DND-41 (cell line): ENCODE data around the gene MTX3.
A peak's percentile ranks its signal among the peaks of the same experiment; 100 is the strongest.

Source experiments
- ATAC-seq: fragments of 200-7000 bp; cut with Tn5 transposase; 3 replicates; pipeline ENCODE4 v1.9.1; 2021; ENCODE audit warnings: low read depth; ENCODE audit not compliant: insufficient read depth
- DNase-seq: peaks from one replicate; pipeline ENCODE4 v3.0.0-alpha.2; 2020
- H2AFZ ChIP-seq: 2 replicates; pipeline ENCODE4 v1.6.0; 2012; ENCODE audit warnings: low read depth, low read length
- H3K27ac ChIP-seq: 2 replicates; pipeline ENCODE4 v1.5.1; 2012; ENCODE audit warnings: low read length, inconsistent platforms
- H3K27me3 ChIP-seq: fragments of 200-600 bp; sonication (generic); 2 replicates; pipeline ENCODE4 v1.6.0; 2012; ENCODE audit warnings: low read length, mild to moderate bottlenecking, inconsistent platforms; ENCODE audit not compliant: insufficient read depth, poor library complexity
- H3K36me3 ChIP-seq: 2 replicates; pipeline ENCODE4 v1.5.1; 2012; ENCODE audit warnings: low read length, inconsistent platforms; ENCODE audit not compliant: insufficient read depth
- H3K4me1 ChIP-seq: 2 replicates; pipeline ENCODE4 v1.5.1; 2012; ENCODE audit warnings: mild to moderate bottlenecking, low read length; ENCODE audit not compliant: insufficient read depth
- H3K4me2 ChIP-seq: 2 replicates; pipeline ENCODE4 v1.6.0; 2012; ENCODE audit warnings: mild to moderate bottlenecking, moderate library complexity, low read length, inconsistent platforms; ENCODE audit not compliant: insufficient read depth
- H3K4me3 ChIP-seq, 2 experiments: fragments of 200-600 bp in 1 of 2; shearing (Covaris generic) in 1 of 2; 2 replicates each; pipeline ENCODE4 v1.5.1; 2012 to 2016; ENCODE audit warnings: inconsistent platforms in 2 of 2, low read length in 2 of 2, mild to moderate bottlenecking in 2 of 2, low read depth in 1 of 2, moderate library complexity in 1 of 2
- H3K79me2 ChIP-seq: 2 replicates; pipeline ENCODE4 v1.6.0; 2012; ENCODE audit warnings: low read length, inconsistent platforms; ENCODE audit not compliant: insufficient read depth
- H3K9ac ChIP-seq: 2 replicates; pipeline ENCODE4 v1.6.0; 2012; ENCODE audit warnings: low read depth, mild to moderate bottlenecking, inconsistent platforms, low read length, moderate library complexity
- H3K9me3 ChIP-seq: 2 replicates; pipeline ENCODE4 v1.5.1; 2012; ENCODE audit warnings: low read length, moderate library complexity, mild to moderate bottlenecking, inconsistent platforms; ENCODE audit not compliant: insufficient read depth, severe bottlenecking
- H4K20me1 ChIP-seq: 2 replicates; pipeline ENCODE4 v1.6.0; 2012; ENCODE audit warnings: low read length; ENCODE audit not compliant: insufficient read depth
- EZH2 ChIP-seq: IDR thresholded peaks from 3 replicates; pipeline ENCODE4 v1.6.1; 2012; ENCODE audit warnings: borderline replicate concordance, low read depth, mild to moderate bottlenecking, moderate library complexity, low read length, inconsistent platforms; ENCODE audit not compliant: severe bottlenecking
- TF ChIP-seq, protein P1 (sequence below): IDR thresholded peaks from 2 replicates; pipeline ENCODE4 v1.5.1; 2012; ENCODE audit warnings: borderline replicate concordance, low read length, moderate library complexity, mild to moderate bottlenecking; ENCODE audit not compliant: poor library complexity, severe bottlenecking; ENCODE audit errors: extremely low read depth

Gene MTX3

DNA sequence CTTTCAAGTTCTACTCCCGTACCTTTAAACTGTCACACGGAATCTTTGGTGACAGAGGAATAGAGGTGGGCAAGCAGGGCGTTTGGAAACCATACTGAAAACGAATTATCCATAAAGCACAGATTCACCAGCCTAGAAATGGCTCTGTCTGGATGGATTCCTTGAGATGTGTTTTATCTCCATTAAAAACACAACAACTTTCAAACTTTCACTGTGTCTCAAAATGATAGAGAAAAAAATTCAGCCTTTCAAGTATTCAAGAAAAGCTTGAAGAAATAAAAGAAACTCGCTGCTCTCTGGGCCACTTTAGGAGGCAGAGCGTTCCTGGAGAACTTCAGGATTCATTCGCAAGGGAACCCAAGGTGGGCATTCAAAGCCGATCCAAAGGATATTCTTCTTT is 43.5 kb upstream of the MTX3 start:
- H3K9me3 ChIP-seq = no peaks in the 10 kb centered on the region
- no peak overlapping the region for H3K4me3 ChIP-seq
- no peaks in the 10 kb centered on the region for H3K79me2 ChIP-seq
- peaks cover 17% of the 10 kb centered on the region for H3K4me1 ChIP-seq
- DNase-seq = no peak
- no peak for ATAC-seq
- TF ChIP-seq, protein P1, sequence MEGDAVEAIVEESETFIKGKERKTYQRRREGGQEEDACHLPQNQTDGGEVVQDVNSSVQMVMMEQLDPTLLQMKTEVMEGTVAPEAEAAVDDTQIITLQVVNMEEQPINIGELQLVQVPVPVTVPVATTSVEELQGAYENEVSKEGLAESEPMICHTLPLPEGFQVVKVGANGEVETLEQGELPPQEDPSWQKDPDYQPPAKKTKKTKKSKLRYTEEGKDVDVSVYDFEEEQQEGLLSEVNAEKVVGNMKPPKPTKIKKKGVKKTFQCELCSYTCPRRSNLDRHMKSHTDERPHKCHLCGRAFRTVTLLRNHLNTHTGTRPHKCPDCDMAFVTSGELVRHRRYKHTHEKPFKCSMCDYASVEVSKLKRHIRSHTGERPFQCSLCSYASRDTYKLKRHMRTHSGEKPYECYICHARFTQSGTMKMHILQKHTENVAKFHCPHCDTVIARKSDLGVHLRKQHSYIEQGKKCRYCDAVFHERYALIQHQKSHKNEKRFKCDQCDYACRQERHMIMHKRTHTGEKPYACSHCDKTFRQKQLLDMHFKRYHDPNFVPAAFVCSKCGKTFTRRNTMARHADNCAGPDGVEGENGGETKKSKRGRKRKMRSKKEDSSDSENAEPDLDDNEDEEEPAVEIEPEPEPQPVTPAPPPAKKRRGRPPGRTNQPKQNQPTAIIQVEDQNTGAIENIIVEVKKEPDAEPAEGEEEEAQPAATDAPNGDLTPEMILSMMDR = no peak
- TF ChIP-seq EZH2 = no peak
- no peaks in the 10 kb centered on the region for H3K36me3 ChIP-seq
- no peak overlapping the region for H3K4me2 ChIP-seq
- no peaks in the 10 kb centered on the region for H4K20me1 ChIP-seq
- H3K9ac ChIP-seq = no peak overlapping the region
- no peaks in the 10 kb centered on the region for H3K27me3 ChIP-seq
- H3K27ac ChIP-seq = no peak overlapping the region
- H2AFZ ChIP-seq = no peak overlapping the region

DNA sequence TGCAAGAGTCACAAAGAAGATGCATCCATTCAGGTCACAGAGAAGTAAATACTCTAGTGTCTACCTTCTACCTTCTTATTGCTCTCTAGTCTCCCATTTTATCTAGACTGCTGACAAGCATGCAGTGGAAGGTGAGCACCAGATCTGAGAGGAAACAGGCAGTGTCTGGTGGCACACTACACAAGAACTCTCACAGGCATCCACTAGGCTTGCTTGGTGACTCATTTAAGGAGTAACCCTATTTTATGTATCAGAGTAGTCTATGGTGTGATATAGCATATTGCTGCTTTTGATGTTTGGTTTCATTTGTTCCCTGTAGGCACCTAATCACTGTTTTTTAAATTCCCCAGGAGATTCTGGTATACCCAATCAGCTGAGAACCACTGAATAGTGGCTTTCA is 42.5 kb upstream of the MTX3 start:
- ATAC-seq (no peak), DNase-seq (no peak)
- Histone ChIP-seq H3K27me3 (no peaks in the 10 kb centered on the region), H3K9ac (no peak overlapping the region), H3K4me2 (no peak overlapping the region), H3K27ac (no peak overlapping the region), H4K20me1 (no peaks in the 10 kb centered on the region), H2AFZ (no peak overlapping the region), H3K36me3 (no peaks in the 10 kb centered on the region), H3K4me1 (peaks cover 17% of the 10 kb centered on the region), H3K4me3 (no peak overlapping the region), H3K9me3 (no peaks in the 10 kb centered on the region), H3K79me2 (no peaks in the 10 kb centered on the region)
- TF ChIP-seq, protein P1 = no peak
- TF ChIP-seq EZH2 = no peak

DNA sequence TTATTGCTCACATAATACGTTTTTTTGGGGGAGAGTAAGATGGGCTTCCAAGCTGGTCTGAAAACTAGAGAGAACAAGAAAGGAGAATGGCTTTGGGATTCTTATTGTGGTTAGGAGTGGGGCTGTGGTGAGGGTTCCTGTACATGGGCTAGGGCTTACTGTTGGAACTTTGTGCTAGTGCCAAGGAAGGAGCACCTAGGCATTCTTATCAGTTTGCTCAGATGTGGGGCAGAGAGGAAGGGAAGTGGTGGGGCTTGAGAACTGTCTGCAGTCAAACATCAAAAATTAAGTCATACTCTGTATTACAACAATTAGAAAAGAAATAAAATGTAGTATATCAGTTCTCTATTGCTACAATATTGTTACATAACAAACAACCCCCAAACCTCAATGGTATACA is 40.0 kb upstream of the MTX3 start:
- Histone ChIP-seq H3K79me2 (no peaks in the 10 kb centered on the region), H4K20me1 (no peaks in the 10 kb centered on the region), H3K9me3 (no peaks in the 10 kb centered on the region), H3K27me3 (no peaks in the 10 kb centered on the region), H3K9ac (no peak overlapping the region), H3K4me2 (no peak overlapping the region), H3K27ac (no peak overlapping the region), H3K4me1 (peaks cover 17% of the 10 kb centered on the region), H3K4me3 (no peak overlapping the region), H3K36me3 (no peaks in the 10 kb centered on the region), H2AFZ (no peak overlapping the region)
- DNase-seq (peak; percentile 54), ATAC-seq (peak; percentile 91)
- no peak for TF ChIP-seq EZH2
- TF ChIP-seq, protein P1 = no peak

DNA sequence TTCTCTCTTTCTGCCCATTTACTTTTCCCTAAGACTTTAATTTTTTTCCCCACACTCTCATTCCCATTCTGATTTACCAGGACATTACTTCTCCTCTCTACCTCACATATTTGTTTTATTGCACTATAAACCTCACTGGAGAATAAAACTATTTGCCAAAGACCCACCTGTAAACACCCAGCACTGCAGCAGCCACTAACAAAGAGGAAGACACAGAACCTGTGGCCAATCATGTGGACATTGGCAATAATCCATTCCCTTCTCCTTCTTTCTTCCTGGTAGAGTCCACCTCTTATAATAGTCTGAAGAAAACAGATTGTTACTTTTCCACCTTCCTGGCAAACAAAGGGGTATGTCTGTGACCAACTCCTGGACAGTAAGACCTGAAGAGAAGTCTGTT is 35.8 kb upstream of the MTX3 start:
- no peaks in the 10 kb centered on the region for H3K27me3 ChIP-seq
- H2AFZ ChIP-seq = no peak overlapping the region
- H3K27ac ChIP-seq = no peak overlapping the region
- no peak overlapping the region for H3K4me3 ChIP-seq
- H3K79me2 ChIP-seq = no peaks in the 10 kb centered on the region
- peaks cover 12% of the 10 kb centered on the region for H3K4me1 ChIP-seq
- no peaks in the 10 kb centered on the region for H4K20me1 ChIP-seq
- no peak for TF ChIP-seq EZH2
- TF ChIP-seq, protein P1 = no peak
- H3K36me3 ChIP-seq = no peaks in the 10 kb centered on the region
- no peaks in the 10 kb centered on the region for H3K9me3 ChIP-seq
- H3K9ac ChIP-seq = no peak overlapping the region
- DNase-seq = no peak
- H3K4me2 ChIP-seq = no peak overlapping the region
- no peak for ATAC-seq
